DMS79 treated with DMSO at 0.1 percent for 48 hours (cell line): ENCODE results near the gene GULP1.
"Not testable (repeated sequence)": the region's sequence is repeated elsewhere in the genome, so short reads cannot be mapped to it uniquely, and the experiment has no call there.

Experiments
- DNase-seq: peaks from one replicate; lab custom pipeline; 2025; lab: John Stamatoyannopoulos, UW

Gene GULP1

DNA sequence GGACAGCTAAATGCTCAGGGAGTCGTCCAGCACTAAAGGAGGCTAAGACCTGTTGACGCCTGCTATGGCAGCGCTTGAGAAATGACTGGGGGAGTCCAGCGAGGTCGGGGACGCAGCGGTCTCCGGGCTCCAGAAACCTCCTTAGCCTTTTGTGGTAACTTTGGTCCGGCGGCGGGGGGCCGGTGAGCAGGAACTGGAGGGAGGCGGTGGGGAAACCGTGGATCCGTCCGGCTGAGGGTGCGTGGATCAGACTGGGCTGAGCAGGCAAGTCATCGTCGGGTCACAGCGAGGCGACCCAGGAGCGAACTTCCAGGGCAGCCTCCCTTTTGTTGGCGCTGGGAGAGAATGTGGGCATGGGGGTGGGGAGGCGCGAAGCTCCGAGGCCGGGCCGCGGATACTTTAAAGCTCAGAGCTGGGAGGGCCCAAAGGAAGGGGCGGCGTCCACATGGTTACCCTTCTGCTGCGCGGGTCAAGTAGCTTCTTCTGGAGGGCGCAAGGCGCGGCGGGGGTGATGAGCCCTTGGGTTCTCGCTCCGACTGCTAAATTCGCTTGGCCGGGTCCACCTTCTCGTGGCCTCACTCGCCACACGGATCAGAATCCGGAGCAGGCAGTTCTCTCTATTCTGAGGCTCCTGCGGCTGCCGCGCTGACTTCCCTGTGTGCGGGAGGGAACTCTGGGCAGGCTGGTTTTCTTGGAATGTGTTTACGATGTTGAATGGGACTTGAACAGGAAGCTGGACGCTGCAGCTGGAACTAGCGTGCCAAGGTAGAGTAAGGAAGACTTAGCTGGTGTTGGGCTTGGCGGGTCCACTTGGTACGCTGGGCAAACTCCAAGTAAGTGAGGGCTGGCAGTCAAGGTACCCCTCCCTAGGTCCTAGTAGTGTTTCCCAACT, 920 bp downstream of the GULP1 start:
- no peak for DNase-seq

DNA sequence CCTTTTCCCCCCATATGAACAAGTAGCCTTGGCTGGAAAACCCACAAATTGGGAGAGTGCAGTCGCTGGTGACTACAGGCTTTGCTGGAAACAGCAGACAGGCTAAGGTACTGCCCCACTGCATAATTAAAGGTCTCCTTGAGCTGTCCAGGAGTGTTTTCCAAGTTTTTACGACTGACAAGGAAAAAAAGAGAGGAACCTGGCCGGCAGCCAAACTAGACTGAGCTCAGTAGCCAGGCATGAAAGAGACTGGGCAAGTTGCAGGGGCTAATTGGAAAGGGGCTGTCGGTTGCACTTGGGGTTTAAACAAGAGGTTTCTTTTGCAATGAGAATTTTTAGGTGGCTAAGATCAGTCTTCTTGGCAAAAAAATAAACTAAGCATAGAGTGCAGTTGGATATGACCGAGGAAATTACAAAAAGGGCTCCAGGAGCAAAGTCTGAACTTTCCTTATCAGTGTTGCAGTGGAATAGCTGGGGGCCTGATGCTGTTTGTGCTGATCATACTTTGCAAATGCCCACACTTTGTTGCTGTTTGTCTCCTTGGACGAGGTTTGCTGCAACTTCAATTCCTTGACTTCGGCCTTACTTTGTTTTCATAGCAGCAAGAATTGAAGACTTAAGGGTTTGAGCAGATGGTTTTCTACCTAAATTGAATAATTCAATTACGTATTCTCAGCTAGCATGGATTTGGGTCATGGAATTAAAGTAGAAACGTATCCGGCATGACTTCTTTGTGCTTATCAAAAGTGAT, 2.1 kb downstream of the GULP1 start:
- DNase-seq: peak; percentile 2

DNA sequence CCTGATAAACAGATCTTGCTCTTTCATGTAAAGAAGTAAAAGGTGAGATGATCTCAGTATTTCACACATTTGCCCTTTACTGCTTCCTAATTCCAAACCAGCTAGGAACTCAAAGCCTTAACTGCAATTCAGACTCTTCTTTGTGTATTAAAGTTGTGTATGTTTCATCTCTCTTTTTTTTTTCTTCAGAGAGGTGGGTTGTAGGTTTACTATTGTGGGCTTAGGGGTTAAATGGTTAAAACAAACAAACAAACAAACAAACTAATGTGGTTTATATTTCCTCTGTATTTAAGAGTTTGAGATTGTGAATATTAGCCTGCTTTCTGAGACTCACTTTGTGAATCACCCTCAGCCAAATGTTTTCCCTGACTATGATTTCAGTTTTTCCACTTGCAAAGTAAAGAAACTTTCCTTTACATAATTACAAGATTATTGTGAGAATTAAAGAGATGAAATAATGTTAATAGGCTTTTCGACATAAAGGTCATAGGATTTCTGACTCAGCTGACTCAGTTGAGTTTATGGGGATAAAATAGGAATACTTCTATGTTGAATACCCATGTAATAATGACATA, 2.8 kb downstream of the GULP1 start:
- DNase-seq: no peak

DNA sequence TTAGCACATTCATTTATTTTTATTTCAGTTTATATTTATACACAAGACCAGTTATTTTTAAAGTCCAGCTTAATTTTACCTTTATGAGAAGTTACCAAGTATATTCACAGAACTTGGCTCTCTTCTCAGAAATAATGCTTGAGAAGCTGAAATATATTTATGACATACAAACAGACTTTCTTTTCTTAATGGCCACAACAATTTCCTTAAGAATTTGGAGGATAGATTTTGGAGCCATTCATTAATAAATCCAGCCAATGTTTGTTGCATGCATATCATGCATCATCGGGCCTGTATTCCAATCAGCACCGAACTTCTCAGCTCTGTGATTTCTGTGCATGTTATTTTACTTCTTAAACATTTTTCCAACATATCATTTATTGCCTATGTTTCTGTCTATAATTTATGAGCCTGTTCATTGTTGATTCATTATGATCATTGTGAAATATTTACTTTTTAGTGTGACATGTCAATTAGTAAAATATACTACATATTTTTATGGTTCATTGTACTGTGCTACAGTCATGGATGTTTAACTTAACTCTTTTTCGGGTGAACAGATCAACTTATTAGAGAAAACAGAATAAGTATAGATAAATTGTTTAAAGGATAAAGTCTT, 3.5 kb downstream of the GULP1 start:
- DNase-seq: no peak

DNA sequence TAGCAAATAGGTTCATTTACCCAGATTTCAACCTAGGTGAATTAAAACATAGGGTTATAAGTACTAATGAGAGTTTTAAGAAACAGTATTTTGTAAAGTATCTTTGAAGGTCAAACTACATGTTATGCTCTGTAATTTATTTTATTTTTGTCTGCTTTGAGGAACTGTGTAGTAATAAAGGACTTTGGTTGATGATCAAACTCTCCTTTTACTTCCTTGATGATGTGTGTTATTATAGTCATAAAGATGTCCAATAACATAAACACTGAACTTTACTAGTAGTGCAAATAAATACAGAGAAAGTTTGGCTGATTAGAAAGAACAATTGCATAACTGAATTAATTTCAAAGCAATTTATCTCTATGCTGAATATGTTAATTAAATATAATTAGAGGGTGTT, 6.3 kb downstream of the GULP1 start:
- no peak for DNase-seq

DNA sequence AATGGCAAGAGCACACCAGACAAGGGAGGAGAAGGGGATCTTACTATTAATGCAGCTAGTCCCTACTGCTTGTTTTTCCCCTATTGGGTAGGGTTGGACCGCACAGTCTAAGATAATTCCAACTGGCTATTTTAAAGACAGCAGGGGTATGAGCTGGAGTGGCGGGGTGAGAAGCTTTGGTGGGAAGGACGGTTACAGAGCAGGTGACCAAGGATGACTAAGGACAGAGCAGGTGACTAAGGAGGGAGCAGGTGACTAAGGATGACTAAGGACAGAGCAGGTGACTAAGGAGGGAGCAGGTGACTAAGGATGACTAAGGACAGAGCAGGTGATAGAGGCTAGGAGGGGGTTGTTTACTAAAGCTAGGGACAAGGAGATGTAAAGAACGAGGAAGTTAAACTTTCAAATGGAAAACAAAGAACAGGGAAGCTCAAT, 7.3 kb downstream of the GULP1 start:
- not testable (repeated sequence) for DNase-seq

DNA sequence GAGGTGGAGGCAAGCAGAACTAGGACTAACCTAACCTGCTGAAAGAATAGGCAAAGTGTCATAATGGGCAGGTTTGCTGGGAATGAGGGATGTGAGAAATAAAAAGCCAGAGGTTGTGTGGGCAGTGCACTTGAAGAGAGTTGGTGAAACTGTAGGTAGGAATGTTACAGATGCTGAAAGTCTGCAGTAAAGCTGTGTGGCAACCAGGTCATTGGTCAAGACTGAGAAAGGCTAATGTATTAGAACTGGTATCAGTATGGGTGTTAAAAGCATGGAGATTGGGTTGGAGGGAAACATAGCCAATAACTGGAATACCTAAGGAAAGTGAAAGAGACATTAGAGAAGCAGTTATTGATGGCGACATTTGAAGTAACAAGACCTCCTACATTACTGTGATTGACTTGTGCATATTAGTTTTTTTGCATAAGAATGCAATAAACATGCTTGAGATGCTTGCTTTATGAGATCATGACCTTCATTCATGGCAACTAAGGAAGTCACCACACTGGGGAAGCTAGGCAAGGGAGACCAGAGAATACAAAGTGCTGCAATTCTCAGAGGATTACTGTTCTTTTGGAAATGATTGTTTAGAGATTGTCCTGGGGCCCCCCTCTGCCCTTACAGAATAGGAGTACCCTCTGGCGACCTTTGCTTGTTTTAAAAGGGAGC, 11.8 kb downstream of the GULP1 start:
- no peak for DNase-seq

DNA sequence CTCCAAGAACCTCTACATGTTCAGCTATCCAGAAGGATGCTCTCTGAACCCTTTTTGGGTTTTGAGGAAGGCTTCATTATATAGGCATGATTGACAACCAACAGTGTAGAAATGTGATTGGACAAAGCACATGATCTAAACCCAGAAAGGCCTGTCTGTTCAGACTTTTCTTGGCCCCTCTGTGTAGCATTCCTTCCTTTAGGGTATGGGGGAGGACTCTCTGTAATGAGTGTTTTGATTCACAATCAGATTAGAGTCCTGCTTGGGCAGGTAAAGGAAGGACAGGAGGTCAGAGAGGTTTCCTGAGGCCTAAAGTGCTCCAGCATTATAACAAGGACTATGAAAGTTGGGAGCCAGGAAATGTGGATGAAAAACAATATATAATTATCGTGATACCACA, 13.6 kb downstream of the GULP1 start:
- DNase-seq: no peak

DNA sequence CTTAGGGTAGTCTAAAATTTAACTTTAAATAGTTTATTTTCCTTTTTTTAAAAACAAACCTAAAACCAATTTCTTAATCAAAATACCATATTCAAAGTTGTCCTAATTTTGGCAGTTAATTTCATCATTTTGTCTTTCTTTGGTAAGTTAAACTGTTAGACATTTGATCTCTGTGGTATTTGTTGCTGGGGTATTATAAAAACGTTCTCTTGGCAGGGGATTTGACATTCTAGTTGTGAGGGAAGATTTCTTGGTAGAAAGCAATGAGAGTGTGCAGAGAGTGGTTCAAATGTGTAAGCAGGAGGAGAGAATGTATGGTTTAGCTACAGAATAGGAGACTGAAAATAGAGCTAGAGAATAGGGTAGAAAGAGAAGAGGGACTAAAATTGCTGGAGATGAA, 14.6 kb downstream of the GULP1 start:
- no peak for DNase-seq

DNA sequence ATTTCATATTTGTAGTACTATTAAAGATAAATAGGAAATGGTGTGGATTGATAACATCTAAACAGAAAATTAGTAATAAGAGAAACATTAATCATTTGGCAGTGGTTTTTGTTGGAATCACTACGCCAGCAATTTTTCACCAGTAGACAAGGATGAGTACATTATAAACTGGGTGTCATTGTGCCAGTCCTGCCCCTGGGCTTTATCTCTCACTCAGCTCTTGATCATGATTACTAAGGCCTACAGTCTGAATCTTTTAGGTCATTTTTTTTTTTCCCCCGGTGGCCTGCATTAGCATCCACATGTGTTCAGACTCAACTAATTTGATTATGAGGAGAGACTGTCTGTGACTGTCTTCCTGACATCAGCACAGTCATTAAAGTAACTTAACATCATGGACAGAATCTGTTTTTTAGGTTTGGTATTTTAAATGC, 16.2 kb downstream of the GULP1 start:
- no peak for DNase-seq

DNA sequence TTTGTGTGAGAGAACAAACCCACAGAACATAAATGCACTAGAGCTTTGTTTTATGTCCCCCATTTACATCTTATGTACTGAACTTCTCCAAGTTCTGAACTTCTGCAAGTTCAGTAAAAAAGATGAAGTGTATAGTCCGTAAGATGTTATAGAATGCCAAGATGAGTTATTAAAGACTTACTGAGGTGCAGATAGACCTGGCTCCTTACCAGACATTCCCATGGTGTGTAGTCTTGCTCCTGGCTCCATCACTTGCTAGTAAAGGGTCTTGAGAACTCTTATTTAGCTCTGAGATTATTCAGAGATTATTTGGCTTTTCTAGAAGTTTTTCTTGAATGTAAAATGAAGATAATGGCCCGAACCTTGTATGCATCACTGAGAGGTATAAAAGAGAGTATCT, 16.8 kb downstream of the GULP1 start:
- DNase-seq: no peak

DNA sequence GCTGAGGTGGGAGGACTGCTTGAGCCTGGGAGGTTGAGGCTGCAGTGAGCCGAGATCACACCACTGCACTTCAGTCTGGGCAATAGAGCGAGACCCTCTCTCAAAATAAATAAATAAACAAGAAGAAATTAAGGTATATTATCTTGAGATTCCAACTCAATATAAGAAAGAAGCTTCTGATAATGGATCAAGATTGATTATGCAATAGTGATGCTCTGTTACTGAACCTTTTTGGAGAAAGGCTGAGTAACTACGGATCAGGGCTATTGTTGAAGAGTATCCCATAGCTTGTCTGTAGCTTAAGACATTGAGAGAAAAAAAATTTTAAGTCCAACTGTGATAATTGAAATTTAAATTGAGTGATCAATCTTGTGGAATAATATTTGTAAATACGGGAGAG, 17.7 kb downstream of the GULP1 start:
- DNase-seq: no peak

DNA sequence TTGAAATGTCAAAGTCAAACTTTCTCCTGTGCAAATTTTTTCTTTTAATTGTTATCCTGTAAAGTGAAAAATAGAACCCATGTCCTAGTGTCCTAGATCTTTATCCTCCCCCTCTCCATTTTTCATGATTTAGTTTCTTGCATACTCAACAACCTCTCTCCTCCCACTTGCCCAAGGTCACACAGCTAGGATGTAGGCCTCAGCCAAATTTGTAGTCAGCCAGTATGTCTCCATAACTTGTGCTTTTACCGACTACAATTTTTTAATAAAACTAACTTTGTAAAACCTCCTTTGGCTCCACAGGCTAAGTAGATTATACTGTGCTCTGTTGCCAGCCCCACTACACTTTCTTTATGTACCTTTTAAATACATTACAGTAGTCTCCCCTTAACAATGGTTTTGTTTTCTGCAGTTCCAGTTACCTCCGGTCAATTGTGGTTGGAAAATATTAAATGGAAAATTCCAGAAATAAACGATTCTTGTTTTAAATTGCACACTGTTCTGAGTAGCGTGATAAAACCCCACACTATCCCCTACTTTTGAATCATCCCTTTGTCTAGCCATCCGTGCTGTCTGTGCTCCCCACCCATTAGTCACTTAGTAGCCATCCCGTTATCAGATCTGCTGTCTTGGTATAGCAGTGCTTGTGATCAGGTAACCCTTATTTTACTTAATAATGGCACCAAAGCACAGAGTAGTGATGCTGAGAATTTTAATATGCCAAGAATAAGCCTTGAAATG, 22.8 kb downstream of the GULP1 start:
- no peak for DNase-seq

DNA sequence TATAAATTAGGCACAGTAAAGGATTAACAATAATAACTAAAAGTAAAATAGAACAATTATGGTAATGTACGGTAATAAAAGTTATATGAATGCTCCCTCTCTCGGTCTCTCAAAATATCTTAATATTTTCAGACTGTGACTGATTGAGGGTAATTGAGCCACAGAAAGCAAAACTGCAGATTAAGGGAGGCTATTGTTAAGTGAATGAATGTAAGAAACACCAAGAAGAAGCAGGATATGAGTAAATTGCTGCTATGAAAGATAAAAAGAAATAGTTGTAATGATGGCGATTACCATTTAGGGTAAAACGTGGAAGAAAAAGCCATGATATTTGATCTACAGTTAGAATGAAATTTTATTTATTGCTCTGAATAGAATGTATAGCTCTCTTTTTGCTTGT, 24.1 kb downstream of the GULP1 start:
- no peak for DNase-seq

DNA sequence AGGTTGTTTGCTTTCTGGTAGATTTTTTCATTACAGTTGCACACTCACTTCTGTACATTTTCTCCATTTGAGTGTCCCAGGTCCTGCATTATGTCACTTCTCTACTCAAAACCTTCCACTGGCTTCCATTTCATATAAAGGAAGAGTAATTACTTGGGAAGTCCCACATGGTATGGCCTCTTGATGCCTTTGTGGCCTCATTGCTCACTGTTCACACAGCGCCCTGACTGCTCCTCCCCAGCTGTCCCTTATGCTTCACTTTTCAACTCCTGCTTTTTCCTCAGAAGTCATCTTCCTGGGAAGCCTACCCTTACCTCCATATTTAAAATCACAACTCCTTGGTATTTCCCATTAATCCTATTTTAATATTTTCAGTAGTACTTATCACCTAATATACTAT, 24.7 kb downstream of the GULP1 start:
- no peak for DNase-seq

DNA sequence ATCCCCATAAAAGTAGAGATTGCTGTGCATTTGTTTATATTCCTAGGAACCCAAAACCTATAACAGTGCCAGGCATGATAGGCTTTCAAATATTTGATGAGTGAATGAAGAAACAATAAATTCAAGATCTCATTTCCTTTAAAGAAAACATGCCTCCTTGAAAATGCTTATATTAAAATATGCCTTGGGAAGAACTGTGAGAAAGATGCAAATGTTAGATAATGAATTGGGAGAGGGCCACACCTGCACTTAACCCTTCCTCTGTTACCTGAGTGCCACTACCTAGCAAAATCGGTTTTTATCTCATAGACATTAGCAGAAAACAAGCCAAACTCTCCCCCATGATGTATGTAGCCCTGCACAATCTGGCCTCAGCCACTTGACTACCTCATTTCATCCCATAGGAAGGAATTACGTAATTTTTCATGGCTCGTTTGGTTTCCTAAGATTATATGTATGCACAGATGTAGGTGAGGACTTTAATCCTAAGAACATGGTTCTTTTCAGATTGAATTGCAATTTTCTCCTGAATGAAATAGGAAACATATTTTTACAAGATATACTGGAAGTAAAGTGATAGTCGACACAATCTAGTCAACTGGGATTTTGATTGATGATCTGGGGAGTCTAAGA, 25.2 kb downstream of the GULP1 start:
- DNase-seq: no peak

DNA sequence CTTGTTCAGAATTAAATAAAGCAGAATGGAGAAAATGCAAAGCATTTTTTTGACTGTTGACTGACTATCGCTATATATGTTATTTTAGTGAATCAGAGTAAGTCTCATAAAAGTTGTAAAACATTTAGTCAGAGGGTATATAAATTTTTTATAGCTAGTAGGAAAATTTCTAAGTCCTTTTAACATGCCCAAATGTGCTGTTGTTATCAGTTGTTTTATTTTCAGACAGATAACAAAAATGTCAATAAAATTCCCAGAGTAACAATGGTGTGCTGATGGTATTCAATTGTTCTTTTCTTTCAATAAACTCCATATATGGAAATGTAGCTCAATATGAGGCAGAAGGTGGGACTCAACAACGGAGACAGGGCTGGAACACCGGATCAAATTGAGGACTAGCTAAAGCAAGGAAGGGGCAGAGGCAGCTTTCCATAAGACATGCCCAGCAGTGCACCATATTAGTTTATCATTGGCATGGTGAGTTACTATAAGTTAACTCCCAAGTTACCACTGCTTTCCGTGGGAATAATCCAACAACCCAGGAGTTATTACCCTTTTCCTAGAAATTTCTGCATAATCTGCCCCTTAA, 26.6 kb downstream of the GULP1 start:
- DNase-seq: no peak

DNA sequence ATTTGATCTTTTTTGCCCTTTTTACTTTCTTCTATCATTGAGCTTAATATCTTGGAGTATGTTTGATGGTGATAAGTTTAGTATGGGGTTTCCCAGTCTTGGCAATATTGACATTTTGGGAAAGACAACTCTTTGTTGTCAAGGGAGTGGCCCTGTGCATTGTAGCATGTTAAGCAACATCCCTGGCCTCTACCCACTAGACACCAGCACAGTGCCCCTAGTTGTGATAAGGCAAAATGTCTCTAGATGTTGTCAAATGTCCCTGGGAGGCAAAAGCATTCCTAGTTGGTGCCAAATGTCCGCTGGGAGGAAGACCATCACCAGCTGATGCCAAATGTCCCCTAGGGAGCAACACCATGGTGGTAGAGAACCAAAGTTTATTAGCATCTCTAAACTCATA, 28.2 kb downstream of the GULP1 start:
- no peak for DNase-seq

DNA sequence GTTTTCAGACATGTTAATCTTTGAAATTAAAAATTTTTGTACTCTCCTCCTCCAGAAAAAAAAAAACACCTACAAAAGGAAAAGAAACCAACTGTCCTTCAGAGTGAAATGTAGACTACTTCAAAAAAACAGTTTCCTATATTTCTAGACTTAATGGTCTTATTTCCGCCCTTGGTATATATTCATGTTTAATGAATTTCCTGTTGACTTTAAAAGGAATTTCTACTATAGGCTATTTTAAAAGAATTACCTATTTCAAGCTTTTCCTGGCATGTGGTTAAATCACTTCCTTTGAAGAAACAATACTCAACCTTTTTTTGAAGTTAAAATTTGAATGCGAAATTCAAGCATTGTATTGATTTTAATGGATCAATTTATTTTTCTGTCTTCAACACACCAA, 29.2 kb downstream of the GULP1 start:
- DNase-seq: no peak
